Rectal smooth muscle tissue (tissue), 1 donor: ENCODE data around the gene KLHDC7A.

ENCODE experiments used
- H3K27ac ChIP-seq: one replicate; pipeline ENCODE4 v1.7.0; 2013; ENCODE audit warnings: low read depth, low read length, inconsistent platforms
- H3K27me3 ChIP-seq: one replicate; pipeline ENCODE4 v1.7.0; 2013; ENCODE audit warnings: low read length; ENCODE audit not compliant: control insufficient read depth, insufficient read depth
- H3K36me3 ChIP-seq: one replicate; pipeline ENCODE4 v1.7.0; 2013; ENCODE audit warnings: low read length; ENCODE audit not compliant: control insufficient read depth, insufficient read depth
- H3K4me1 ChIP-seq: one replicate; pipeline ENCODE4 v1.7.0; 2013; ENCODE audit warnings: low read length; ENCODE audit not compliant: control insufficient read depth, insufficient read depth
- H3K4me3 ChIP-seq: one replicate; pipeline ENCODE4 v1.7.0; 2013; ENCODE audit warnings: low read length
- H3K9ac ChIP-seq: one replicate; pipeline ENCODE4 v1.7.0; 2013; ENCODE audit warnings: low read length

KLHDC7A gene

GRCh38 chr1:18481190-18481920 lies 625 bp downstream of the KLHDC7A start:
- no peaks in the 10 kb centered on the region for H3K4me1 ChIP-seq
- H3K9ac ChIP-seq, result no peak overlapping the region
- H3K36me3 ChIP-seq, result no peaks in the 10 kb centered on the region
- no peak overlapping the region for H3K27ac ChIP-seq
- H3K4me3 ChIP-seq, result no peak overlapping the region
- no peaks in the 10 kb centered on the region for H3K27me3 ChIP-seq

GRCh38 chr1:18481921-18482701 lies 1.4 kb downstream of the KLHDC7A start:
- no peak overlapping the region for H3K9ac ChIP-seq
- no peaks in the 10 kb centered on the region for H3K27me3 ChIP-seq
- H3K4me3 ChIP-seq, result no peak overlapping the region
- no peak overlapping the region for H3K27ac ChIP-seq
- no peaks in the 10 kb centered on the region for H3K4me1 ChIP-seq
- no peaks in the 10 kb centered on the region for H3K36me3 ChIP-seq

GRCh38 chr1:18482721-18483425 lies 2.1 kb downstream of the KLHDC7A start:
- H3K27me3 ChIP-seq, result no peaks in the 10 kb centered on the region
- no peaks in the 10 kb centered on the region for H3K36me3 ChIP-seq
- H3K4me3 ChIP-seq, result no peak overlapping the region
- no peaks in the 10 kb centered on the region for H3K4me1 ChIP-seq
- H3K27ac ChIP-seq, result no peak overlapping the region
- H3K9ac ChIP-seq, result no peak overlapping the region

DNA sequence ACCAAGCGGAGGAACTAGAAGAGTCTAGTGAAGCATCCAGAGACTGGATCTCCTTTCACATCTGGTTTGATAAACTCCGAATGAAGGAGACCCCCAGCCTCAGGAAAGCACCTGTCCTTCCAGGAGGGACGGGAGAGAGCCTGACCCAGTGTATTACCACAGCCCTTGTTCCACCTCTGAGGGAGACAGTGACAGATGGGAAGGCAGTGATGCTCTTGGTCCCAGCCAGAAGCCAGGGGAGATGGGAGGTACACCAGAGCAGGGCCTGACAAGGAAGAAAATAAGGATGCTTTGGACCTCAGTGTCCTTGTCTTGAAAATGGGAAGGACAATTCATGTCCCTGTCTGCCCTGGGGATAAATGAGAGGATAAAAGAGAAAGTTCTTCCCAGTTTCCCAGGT lies 3.5 kb downstream of the KLHDC7A start:
- Histone ChIP-seq H3K27me3 (no peaks in the 10 kb centered on the region), H3K4me3 (no peak overlapping the region), H3K4me1 (no peaks in the 10 kb centered on the region), H3K36me3 (no peaks in the 10 kb centered on the region), H3K27ac (no peak overlapping the region), H3K9ac (no peak overlapping the region)

GRCh38 chr1:18484721-18485120 lies 4.0 kb downstream of the KLHDC7A start:
- Histone ChIP-seq H3K36me3 (no peaks in the 10 kb centered on the region), H3K27ac (no peak overlapping the region), H3K4me1 (no peaks in the 10 kb centered on the region), H3K27me3 (no peaks in the 10 kb centered on the region), H3K4me3 (no peak overlapping the region), H3K9ac (no peak overlapping the region)

DNA sequence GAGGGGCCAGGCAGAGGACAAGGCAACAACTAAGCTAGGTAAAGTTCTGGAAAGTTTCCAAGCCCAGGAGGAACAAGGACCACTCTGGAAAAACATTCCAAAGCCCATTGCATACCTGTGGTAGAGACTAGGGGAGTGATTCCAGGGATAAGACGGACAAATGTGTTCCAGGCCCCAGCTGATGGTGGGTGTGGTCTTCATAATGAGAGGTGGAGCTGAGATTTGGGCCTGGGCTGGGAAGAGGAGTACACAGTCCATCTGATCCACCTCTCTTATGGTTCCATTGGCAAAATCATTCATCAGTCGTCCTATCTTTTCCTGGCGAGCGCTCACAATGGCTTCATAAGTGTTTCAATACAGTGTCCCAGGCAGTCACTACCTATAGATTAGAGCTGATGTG lies 4.5 kb downstream of the KLHDC7A start:
- H3K4me3 ChIP-seq, result no peak overlapping the region
- H3K27me3 ChIP-seq, result no peaks in the 10 kb centered on the region
- H3K9ac ChIP-seq, result no peak overlapping the region
- no peaks in the 10 kb centered on the region for H3K36me3 ChIP-seq
- no peaks in the 10 kb centered on the region for H3K4me1 ChIP-seq
- no peak overlapping the region for H3K27ac ChIP-seq

DNA sequence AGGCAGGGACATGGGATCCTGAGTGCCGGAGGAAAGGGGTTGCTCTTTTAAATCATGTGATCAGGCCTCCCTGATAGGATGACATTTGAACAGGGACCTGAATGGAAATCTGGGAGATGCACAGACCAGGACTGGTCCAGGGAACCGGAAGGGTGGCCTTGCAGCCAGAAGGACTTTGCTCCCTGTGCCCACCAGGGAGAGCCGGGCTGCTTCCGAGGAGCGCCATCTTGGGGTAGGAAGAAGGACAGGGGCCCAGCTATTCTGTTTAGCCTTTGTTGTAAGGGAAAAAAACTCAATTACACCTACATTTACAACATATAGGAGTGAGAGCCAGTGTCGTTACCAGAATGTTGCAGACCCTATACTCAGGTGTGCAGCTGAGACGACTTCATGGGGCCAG lies 5.5 kb downstream of the KLHDC7A start:
- no peaks in the 10 kb centered on the region for H3K4me1 ChIP-seq
- no peak overlapping the region for H3K9ac ChIP-seq
- no peaks in the 10 kb centered on the region for H3K27me3 ChIP-seq
- H3K36me3 ChIP-seq, result no peaks in the 10 kb centered on the region
- no peak overlapping the region for H3K27ac ChIP-seq
- no peak overlapping the region for H3K4me3 ChIP-seq

DNA sequence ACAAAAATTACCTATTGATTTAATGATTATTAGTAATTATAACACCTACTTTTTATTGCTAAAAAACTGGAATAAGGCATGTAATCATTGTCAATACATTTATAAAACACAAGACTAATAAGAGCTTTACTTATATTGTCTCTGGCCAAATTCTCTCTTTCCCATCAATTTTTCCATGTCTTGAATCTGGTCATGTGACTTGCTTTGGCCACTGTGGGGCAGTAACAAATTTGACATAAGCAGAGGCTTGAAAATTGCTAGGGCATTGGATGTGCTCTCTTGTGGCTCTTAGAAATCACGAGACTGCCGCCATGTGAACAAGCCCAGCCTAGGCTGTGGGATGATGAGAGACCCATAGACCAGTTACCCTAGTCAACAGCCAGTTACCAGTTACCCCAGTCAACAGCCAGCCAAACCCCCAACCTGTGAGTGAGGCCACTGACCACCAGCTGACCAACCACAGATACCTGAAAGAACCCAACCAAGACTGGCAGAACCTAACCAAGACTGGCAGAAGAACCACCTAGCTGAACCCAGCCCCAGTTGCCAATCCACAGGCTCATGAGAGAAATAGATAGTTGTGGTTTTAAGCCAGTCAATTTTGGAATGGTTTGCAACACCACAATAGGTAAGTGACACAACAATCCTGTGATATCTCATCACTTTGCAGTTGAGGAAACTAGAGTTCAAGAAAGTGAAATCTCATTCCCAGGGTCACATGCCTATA lies 8.8 kb downstream of the KLHDC7A start:
- Histone ChIP-seq H3K27me3 (no peaks in the 10 kb centered on the region), H3K27ac (no peak overlapping the region), H3K4me3 (no peak overlapping the region)

GRCh38 chr1:18491168-18491567 lies 10.4 kb downstream of the KLHDC7A start:
- Histone ChIP-seq H3K36me3 (no peaks in the 10 kb centered on the region), H3K27me3 (no peaks in the 10 kb centered on the region), H3K4me1 (no peaks in the 10 kb centered on the region), H3K9ac (no peak overlapping the region), H3K27ac (no peak overlapping the region), H3K4me3 (no peak overlapping the region)

More for the DNA sequence above, 8.8 kb downstream of the KLHDC7A start:
- Histone ChIP-seq H3K9ac (no peak overlapping the region), H3K36me3 (no peaks in the 10 kb centered on the region), H3K4me1 (no peaks in the 10 kb centered on the region)

DNA sequence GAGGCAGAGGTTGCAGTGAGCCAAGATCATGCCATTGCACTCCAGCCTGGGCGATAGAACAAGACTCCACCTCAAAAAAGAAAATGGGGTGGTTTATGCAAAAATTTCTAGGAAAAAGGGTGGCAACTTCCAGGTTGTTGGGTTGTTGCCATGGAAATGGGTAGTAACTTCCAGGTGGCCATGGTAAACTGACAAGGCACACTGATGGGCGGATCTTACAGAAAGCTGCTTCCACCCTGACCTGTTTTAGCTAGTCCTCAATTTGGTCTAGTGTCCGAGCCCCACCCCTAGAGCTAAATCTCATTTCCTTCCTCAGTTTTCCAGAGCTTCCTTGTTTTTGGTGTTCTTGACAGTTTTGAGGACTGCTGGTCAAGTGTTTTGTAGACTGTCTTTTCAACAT lies 13.6 kb downstream of the KLHDC7A start:
- Histone ChIP-seq H3K36me3 (no peaks in the 10 kb centered on the region), H3K4me1 (no peaks in the 10 kb centered on the region), H3K4me3 (no peak overlapping the region), H3K27ac (no peak overlapping the region), H3K27me3 (no peaks in the 10 kb centered on the region), H3K9ac (no peak overlapping the region)

DNA sequence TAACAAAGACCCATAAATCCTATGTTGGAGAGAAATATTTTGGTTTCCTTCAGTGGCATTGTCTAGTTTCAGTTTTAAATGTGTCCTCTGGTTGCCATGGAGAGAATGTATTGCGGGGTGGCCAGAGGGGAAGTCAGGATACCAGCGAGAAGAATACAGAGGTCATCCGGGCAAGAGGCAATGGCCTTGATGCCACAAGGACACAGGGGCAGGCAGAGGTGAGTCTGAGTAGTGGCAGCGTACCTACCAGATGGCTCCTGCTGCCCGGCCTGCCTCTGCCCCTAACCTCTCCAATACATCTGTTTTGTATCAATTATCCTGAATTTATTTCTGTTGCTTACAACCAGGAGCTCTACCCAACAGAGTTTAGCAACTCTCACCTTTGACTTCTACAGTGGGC lies 14.9 kb downstream of the KLHDC7A start:
- no peaks in the 10 kb centered on the region for H3K27me3 ChIP-seq
- H3K9ac ChIP-seq, result no peak overlapping the region
- no peak overlapping the region for H3K27ac ChIP-seq
- H3K36me3 ChIP-seq, result no peaks in the 10 kb centered on the region
- no peaks in the 10 kb centered on the region for H3K4me1 ChIP-seq
- H3K4me3 ChIP-seq, result no peak overlapping the region

GRCh38 chr1:18496056-18496455 lies 15.3 kb downstream of the KLHDC7A start:
- no peak overlapping the region for H3K27ac ChIP-seq
- H3K4me3 ChIP-seq, result no peak overlapping the region
- no peaks in the 10 kb centered on the region for H3K4me1 ChIP-seq
- H3K36me3 ChIP-seq, result no peaks in the 10 kb centered on the region
- no peaks in the 10 kb centered on the region for H3K27me3 ChIP-seq
- no peak overlapping the region for H3K9ac ChIP-seq
